Muscle layer of duodenum (tissue), 2 donors: ENCODE data around the gene BCCIP.

Source experiments
- H3K27ac ChIP-seq: one replicate; pipeline ENCODE4 v1.7.0; 2013; ENCODE audit warnings: mild to moderate bottlenecking, low read length
- H3K27me3 ChIP-seq: one replicate; pipeline ENCODE4 v1.7.0; 2013; ENCODE audit warnings: low read depth, mild to moderate bottlenecking, control low read depth, low read length
- H3K36me3 ChIP-seq, 2 donors: one replicate each; pipeline ENCODE4 v1.7.0; 2013; ENCODE audit warnings: low read length in 2 of 2, control low read depth in 1 of 2, mild to moderate bottlenecking in 1 of 2; ENCODE audit not compliant: insufficient read depth in 2 of 2, control insufficient read depth in 1 of 2
- H3K4me1 ChIP-seq, 2 donors: one replicate each; pipeline ENCODE4 v1.7.0; 2013; ENCODE audit warnings: low read length in 2 of 2, mild to moderate bottlenecking in 2 of 2, control low read depth in 1 of 2, moderate library complexity in 1 of 2; ENCODE audit not compliant: insufficient read depth in 2 of 2, control insufficient read depth in 1 of 2
- H3K4me3 ChIP-seq, 2 donors: one replicate each; pipeline ENCODE4 v1.7.0; 2013; ENCODE audit warnings: low read length in 2 of 2, low read depth in 1 of 2, mild to moderate bottlenecking in 1 of 2
- H3K9me3 ChIP-seq, 2 donors: one replicate each; pipeline ENCODE4 v1.7.0; 2013; ENCODE audit warnings: low read length in 2 of 2, control low read depth in 1 of 2, mild to moderate bottlenecking in 1 of 2; ENCODE audit not compliant: control insufficient read depth in 1 of 2
- donor health status: healthy.

Gene BCCIP

DNA sequence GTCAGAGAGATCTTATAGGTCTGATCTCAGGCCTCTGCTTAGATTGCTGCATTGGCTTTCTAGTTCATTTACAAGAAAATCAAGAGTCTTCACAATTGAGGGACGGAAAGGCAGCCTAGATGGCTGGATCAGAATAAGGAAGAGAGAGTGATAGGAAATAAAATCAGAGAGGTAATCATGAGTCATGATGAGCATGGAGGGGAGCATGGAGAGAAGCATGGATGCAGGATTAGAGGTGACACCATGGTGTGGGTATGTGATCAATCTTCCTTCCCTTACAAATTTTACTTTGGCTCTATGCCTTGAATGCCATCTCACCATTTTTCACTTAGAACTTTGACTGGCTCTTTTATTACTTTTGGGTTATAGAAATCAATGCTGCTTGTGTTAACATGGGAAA is 1.4 kb downstream of the BCCIP start:
- H3K4me3 ChIP-seq = peak overlapping the region; percentile 100
- H3K9me3 ChIP-seq = no peaks in the 10 kb centered on the region
- peaks cover 29 to 31% of the 10 kb centered on the region in 2 donors for H3K36me3 ChIP-seq
- no peaks in the 10 kb centered on the region for H3K27me3 ChIP-seq
- H3K27ac ChIP-seq = peak overlapping the region; percentile 96
- H3K4me1 ChIP-seq = peaks cover 25 to 35% of the 10 kb centered on the region in 2 donors

GRCh38 chr10:125827133-125827532 is 3.8 kb downstream of the BCCIP start:
- no peaks in the 10 kb centered on the region for H3K9me3 ChIP-seq
- no peaks in the 10 kb centered on the region for H3K27me3 ChIP-seq
- peaks cover 14 to 24% of the 10 kb centered on the region in 2 donors for H3K4me1 ChIP-seq
- H3K27ac ChIP-seq = no peak overlapping the region
- no peak overlapping the region for H3K4me3 ChIP-seq
- peaks cover 50 to 52% of the 10 kb centered on the region in 2 donors for H3K36me3 ChIP-seq

GRCh38 chr10:125828311-125828710 is 5.0 kb downstream of the BCCIP start:
- Histone ChIP-seq H3K4me1 (peaks cover 14 to 21% of the 10 kb centered on the region in 2 donors), H3K36me3 (peaks cover 52 to 61% of the 10 kb centered on the region in 2 donors), H3K9me3 (no peaks in the 10 kb centered on the region), H3K27ac (no peak overlapping the region), H3K27me3 (no peaks in the 10 kb centered on the region), H3K4me3 (no peak overlapping the region)

DNA sequence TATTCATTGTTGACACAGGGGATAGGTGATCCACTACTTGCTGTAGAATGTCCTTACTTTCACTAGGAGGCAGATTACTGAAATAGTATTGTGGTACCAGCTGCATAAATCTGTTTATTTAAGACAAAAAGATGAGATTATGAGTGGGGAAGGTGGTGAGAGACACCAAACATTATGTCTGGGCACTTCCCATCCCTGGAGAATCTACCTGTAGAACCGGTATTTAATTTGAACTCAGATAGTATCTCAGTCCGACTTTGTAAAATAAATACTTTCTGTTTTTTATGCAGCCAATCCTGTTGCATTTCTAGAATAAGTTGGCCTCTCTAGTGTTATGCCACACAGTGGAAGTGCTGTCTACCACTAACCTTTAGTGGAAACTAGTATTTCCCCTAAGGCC is 13.4 kb downstream of the BCCIP start:
- H3K9me3 ChIP-seq = no peaks in the 10 kb centered on the region
- no peak overlapping the region for H3K4me3 ChIP-seq
- peaks cover 67 to 86% of the 10 kb centered on the region in 2 donors for H3K36me3 ChIP-seq
- H3K4me1 ChIP-seq = no peaks in the 10 kb centered on the region
- no peak overlapping the region for H3K27ac ChIP-seq
- no peaks in the 10 kb centered on the region for H3K27me3 ChIP-seq

- Histone ChIP-seq H3K9me3 (no peaks in the 10 kb centered on the region), H3K36me3 (peaks cover 73 to 74% of the 10 kb centered on the region in 2 donors), H3K27me3 (no peaks in the 10 kb centered on the region), H3K27ac (no peak overlapping the region), H3K4me1 (no peaks in the 10 kb centered on the region), H3K4me3 (no peak overlapping the region)
These were observed 15.6 kb downstream of the BCCIP start for GRCh38 chr10:125838802-125839575.

GRCh38 chr10:125840406-125840805 is 17.1 kb downstream of the BCCIP start:
- Histone ChIP-seq H3K4me1 (peaks cover 0 to 9% of the 10 kb centered on the region in 2 donors), H3K27ac (no peak overlapping the region), H3K36me3 (peaks cover 70 to 71% of the 10 kb centered on the region in 2 donors), H3K27me3 (no peaks in the 10 kb centered on the region), H3K4me3 (no peak overlapping the region), H3K9me3 (no peaks in the 10 kb centered on the region)

- peaks cover 67 to 70% of the 10 kb centered on the region in 2 donors for H3K36me3 ChIP-seq
These were observed 17.6 kb downstream of the BCCIP start for GRCh38 chr10:125840955-125841354.

DNA sequence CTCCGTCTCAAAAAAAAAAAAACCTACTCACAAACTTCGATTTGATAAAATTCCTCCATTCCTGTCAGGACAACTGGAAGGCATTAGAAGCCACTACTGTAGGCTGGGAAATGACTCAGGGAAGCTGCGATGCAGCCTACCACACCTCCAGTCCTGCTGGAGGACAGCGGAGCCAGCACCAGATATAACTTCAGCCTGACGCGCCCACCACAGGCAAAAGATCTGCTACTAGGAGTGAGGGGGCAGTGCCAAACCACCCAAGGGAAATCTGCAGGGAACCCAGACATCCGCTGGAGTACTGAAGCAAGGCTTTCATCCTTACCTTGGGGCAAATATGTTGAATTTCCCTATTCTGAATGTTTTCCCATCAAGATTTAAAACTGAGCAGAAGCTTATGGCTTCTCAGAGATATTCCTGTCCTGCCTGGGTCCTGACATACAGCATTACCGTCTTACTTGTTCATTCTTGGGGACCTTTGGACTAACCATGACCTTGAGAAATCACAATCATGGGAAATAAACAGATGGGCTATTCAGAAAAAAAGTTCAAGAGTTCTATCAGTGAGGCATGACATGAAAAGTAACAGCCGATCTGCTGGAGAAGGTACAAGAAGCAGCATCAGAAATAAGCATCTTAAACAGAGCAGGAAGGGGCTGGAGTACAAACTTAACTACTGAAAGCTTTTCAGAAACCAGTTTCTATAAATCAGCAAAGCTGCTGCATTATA is 20.4 kb downstream of the BCCIP start:
- no peak overlapping the region for H3K4me3 ChIP-seq
- H3K9me3 ChIP-seq = no peaks in the 10 kb centered on the region
- H3K4me1 ChIP-seq = peaks cover 0 to 9% of the 10 kb centered on the region in 2 donors
- H3K36me3 ChIP-seq = peaks cover 50 to 53% of the 10 kb centered on the region in 2 donors
- no peak overlapping the region for H3K27ac ChIP-seq
- H3K27me3 ChIP-seq = no peaks in the 10 kb centered on the region

More at GRCh38 chr10:125840955-125841354, 17.6 kb downstream of the BCCIP start:
- Histone ChIP-seq H3K9me3 (no peaks in the 10 kb centered on the region), H3K27me3 (no peaks in the 10 kb centered on the region), H3K4me1 (peaks cover 0 to 9% of the 10 kb centered on the region in 2 donors), H3K27ac (no peak overlapping the region), H3K4me3 (no peak overlapping the region)

DNA sequence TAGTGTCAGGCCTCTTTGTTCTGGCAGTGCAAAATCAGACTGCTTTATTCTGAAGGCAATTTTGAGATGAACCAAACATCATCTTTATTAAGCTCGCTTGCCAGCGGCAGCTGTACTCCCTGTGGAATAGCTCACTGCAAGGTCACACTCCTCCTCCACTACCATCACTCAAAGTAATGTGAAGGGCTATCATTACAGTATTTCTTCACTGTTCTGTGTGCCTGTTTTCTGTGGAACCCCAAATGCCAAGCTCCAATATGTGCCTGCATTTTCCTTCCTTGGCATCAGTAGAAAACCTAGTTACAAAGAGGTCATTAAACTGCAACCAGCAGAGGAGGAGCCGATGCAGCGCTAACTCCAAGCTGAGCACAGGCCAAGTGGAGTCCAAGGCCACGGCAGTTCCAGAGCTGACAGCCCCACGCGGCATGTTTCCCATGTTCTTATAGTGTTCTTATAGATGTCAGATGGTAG is 21.4 kb downstream of the BCCIP start:
- Histone ChIP-seq H3K27me3 (no peaks in the 10 kb centered on the region), H3K36me3 (peaks cover 40 to 47% of the 10 kb centered on the region in 2 donors), H3K27ac (no peak overlapping the region), H3K4me3 (no peak overlapping the region), H3K9me3 (no peaks in the 10 kb centered on the region), H3K4me1 (peaks cover 0 to 9% of the 10 kb centered on the region in 2 donors)

- Histone ChIP-seq H3K27ac (no peak overlapping the region), H3K27me3 (no peaks in the 10 kb centered on the region), H3K36me3 (peaks cover 33 to 41% of the 10 kb centered on the region in 2 donors)
These were observed 22.3 kb downstream of the BCCIP start for GRCh38 chr10:125845617-125846016.

DNA sequence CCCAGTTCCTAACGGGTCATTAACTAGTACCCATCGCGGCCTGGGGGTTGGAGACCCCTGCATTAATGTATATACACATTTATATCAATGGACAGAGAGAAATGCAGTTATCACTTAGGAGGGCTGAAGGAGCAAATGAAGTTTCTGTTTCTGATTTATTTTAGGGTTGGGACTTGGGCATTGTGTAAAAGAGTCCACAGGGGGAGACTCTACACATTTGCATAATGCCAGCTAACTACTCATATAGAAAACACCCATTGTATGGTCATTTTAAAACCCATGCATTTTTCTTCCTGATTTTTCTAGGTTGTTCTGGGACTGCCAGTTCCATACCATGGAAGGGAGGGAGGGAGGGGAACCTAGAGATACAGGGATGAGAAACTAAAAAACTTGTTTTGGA is 23.5 kb downstream of the BCCIP start:
- Histone ChIP-seq H3K9me3 (no peaks in the 10 kb centered on the region), H3K4me1 (peaks cover 0 to 9% of the 10 kb centered on the region in 2 donors), H3K4me3 (no peak overlapping the region), H3K27ac (no peak overlapping the region), H3K36me3 (peaks cover 26 to 41% of the 10 kb centered on the region in 2 donors), H3K27me3 (no peaks in the 10 kb centered on the region)

More at GRCh38 chr10:125845617-125846016, 22.3 kb downstream of the BCCIP start:
- Histone ChIP-seq H3K9me3 (no peaks in the 10 kb centered on the region), H3K4me1 (peaks cover 0 to 9% of the 10 kb centered on the region in 2 donors), H3K4me3 (no peak overlapping the region)
